ENCODE measurements around the gene DIPK1A. TPM values are rescaled to one million over a fixed set of nuclear protein-coding genes. Genes with fewer than 3 reads are reported as not detected.

The DIPK1A gene
- total RNA-seq, 1 donor from 2014 or later, result 3.6 TPM

DNA sequence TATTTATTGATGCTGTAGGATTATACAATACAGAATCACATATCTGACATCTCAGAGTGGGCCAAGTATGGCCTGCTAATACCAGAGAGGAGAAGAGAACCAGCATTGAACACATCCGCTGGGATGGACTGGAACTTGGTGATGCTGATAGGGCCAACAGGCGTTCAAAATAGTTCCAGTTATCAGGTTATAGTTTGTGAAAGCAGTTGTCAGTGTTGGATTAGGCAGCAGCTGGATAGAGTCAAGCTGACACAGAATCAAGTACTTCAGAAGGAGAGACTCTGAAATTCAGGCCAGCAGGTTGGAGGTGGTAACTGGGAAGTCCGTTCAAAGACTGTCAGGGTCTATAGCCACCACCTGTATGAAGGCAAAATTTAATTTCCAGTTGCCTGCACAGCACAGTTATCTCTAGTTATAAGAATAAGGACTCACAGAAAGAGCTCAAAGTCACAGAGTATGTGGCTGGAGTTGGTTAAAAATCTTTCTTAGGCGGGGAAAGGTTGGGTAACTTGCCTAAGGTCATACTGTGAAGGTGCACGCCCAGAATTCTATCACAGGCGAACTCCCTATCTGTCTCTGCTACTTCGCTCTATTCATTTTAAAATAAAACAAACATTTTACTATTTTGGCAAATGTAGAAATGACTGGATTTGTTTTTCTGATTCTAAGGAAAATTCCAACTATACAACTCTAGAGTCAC is 9.9 kb upstream of the DIPK1A start:
- H3K27me3 Mint-ChIP-seq (ENCODE audit: insufficient read depth, low read depth), result peaks cover 3% of the 10 kb centered on the region

DNA sequence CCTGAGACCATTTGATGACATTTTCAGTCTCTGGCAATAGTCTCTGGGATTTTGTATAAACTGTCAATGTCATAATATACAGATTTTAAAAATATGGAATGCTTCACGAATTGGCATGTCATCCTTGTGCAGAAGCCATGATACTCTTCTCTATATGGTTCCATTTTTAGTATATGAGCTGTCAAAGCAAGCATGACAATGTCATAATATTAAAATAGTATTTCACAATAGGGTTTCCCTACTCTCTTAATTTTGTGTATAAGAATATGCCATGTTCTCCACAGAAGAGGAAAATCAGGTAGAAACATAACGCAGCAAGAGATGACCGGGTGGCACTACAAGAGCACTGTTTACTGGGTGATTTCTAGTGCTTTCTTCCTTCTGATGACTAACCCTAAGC is 8.3 kb upstream of the DIPK1A start:
- DNase-seq (ENCODE audit: low spot score), result no peak
- H3K4me2 ChIP-seq, result no peak overlapping the region
- no peak overlapping the region for H3K27ac Mint-ChIP-seq
- no peaks in the 10 kb centered on the region for H3K4me1 Mint-ChIP-seq
- no peak overlapping the region for H3K27ac ChIP-seq
- no peak overlapping the region for H2AFZ ChIP-seq (replicated peaks)
- no peaks in the 10 kb centered on the region for H3K36me3 Mint-ChIP-seq
- no peaks in the 10 kb centered on the region for H4K20me1 ChIP-seq (ENCODE audit: low read depth)
- TF ChIP-seq EZH2phosphoT487 (IDR thresholded peaks at IDR 0.05) (no peak), EZH2 (IDR thresholded peaks at IDR 0.05) (no peak)
- TF ChIP-seq, protein P1, sequence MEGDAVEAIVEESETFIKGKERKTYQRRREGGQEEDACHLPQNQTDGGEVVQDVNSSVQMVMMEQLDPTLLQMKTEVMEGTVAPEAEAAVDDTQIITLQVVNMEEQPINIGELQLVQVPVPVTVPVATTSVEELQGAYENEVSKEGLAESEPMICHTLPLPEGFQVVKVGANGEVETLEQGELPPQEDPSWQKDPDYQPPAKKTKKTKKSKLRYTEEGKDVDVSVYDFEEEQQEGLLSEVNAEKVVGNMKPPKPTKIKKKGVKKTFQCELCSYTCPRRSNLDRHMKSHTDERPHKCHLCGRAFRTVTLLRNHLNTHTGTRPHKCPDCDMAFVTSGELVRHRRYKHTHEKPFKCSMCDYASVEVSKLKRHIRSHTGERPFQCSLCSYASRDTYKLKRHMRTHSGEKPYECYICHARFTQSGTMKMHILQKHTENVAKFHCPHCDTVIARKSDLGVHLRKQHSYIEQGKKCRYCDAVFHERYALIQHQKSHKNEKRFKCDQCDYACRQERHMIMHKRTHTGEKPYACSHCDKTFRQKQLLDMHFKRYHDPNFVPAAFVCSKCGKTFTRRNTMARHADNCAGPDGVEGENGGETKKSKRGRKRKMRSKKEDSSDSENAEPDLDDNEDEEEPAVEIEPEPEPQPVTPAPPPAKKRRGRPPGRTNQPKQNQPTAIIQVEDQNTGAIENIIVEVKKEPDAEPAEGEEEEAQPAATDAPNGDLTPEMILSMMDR (IDR thresholded peaks at IDR 0.05), result no peak
- H3K9me3 ChIP-seq (ENCODE audit: low read depth), result no peaks in the 10 kb centered on the region
- H3K4me3 ChIP-seq, result no peak overlapping the region
- H3K79me2 ChIP-seq (ENCODE audit: low read depth), result no peaks in the 10 kb centered on the region
- no peaks in the 10 kb centered on the region for H3K4me1 ChIP-seq
- no peak overlapping the region for H3K9ac ChIP-seq
- peaks cover 4% of the 10 kb centered on the region for H3F3A ChIP-seq (ENCODE audit: low read depth)
- no peaks in the 10 kb centered on the region for H3K36me3 ChIP-seq
- H3K27me3 ChIP-seq, result peaks cover 14% of the 10 kb centered on the region
- no peak overlapping the region for H3K4me3 Mint-ChIP-seq
- no peaks in the 10 kb centered on the region for H3K9me3 Mint-ChIP-seq
- H3K27me3 Mint-ChIP-seq (ENCODE audit: insufficient read depth, low read depth), result peaks cover 3% of the 10 kb centered on the region

More for the DNA sequence above, 9.9 kb upstream of the DIPK1A start:
- Histone ChIP-seq H3F3A (ENCODE audit: low read depth) (peaks cover 4% of the 10 kb centered on the region), H3K9me3 (ENCODE audit: low read depth) (no peaks in the 10 kb centered on the region), H4K20me1 (ENCODE audit: low read depth) (no peaks in the 10 kb centered on the region), H3K27me3 (peaks cover 7% of the 10 kb centered on the region), H3K79me2 (ENCODE audit: low read depth) (no peaks in the 10 kb centered on the region), H3K4me3 (no peak overlapping the region), H3K27ac (no peak overlapping the region), H3K36me3 (no peaks in the 10 kb centered on the region), H3K4me1 (no peaks in the 10 kb centered on the region), H3K4me2 (no peak overlapping the region), H3K9ac (no peak overlapping the region), H2AFZ (replicated peaks) (no peak overlapping the region)
- DNase-seq (ENCODE audit: low spot score), result no peak
- TF ChIP-seq, protein P1 (IDR thresholded peaks at IDR 0.05), result no peak
- TF ChIP-seq EZH2 (IDR thresholded peaks at IDR 0.05) (no peak), EZH2phosphoT487 (IDR thresholded peaks at IDR 0.05) (no peak)
- no peaks in the 10 kb centered on the region for H3K9me3 Mint-ChIP-seq
- H3K4me1 Mint-ChIP-seq, result no peaks in the 10 kb centered on the region
- no peaks in the 10 kb centered on the region for H3K36me3 Mint-ChIP-seq
- H3K4me3 Mint-ChIP-seq, result no peak overlapping the region
- H3K27ac Mint-ChIP-seq, result no peak overlapping the region

DNA sequence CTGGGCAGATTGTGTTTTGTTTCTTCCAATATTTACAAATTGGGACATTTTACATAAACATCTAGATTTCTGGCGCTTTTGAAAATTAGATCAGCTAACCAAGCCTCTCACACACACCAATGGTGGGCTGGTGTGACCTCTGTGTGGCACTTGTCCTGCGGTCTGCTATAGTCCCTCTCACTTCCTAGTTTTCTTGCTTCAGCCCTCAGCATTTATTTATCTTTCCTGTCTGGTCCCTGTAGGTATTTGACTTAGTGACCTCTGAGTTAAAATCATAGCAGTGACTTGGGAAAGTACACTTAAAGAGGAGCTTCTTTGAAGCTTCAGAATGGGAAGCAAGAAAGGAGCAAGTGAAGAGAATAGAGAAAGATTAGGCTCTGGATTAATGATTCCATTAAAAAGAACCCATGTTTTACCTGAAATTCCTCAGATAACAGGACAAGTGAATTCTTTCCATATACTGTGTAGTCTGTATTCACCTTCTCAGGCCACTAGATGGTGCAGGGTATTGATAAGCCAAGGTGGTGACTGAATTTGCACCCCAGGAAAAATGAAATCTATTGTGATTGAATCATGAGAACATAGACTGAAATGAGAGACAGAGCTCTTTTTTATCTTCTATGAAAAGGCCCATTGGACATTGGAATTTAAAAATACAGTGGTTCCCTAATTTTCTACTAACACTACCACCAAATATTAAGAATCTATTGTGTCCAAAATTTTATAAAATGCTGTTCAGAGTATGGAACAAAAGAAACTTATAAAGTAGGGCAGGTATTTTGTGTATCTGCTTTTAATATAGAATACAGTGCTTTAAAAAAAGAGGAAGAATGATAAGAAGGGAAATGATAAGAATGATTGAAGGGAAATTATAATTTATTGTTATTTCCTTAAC is 7.1 kb upstream of the DIPK1A start:
- Mint-ChIP-seq H3K27me3 (ENCODE audit: insufficient read depth, low read depth) (peaks cover 3% of the 10 kb centered on the region), H3K4me1 (no peaks in the 10 kb centered on the region), H3K9me3 (no peaks in the 10 kb centered on the region), H3K4me3 (no peak overlapping the region), H3K27ac (no peak overlapping the region), H3K36me3 (no peaks in the 10 kb centered on the region)
- no peaks in the 10 kb centered on the region for H4K20me1 ChIP-seq (ENCODE audit: low read depth)
- DNase-seq (ENCODE audit: low spot score), result peak; percentile 18
- peaks cover 18% of the 10 kb centered on the region for H3K27me3 ChIP-seq
- peak overlapping the region; percentile 5 for H2AFZ ChIP-seq (replicated peaks)
- no peak overlapping the region for H3K4me2 ChIP-seq
- H3K9ac ChIP-seq, result no peak overlapping the region
- H3K27ac ChIP-seq, result no peak overlapping the region
- TF ChIP-seq, protein P1 (IDR thresholded peaks at IDR 0.05), result peak; percentile 60
- TF ChIP-seq EZH2phosphoT487 (IDR thresholded peaks at IDR 0.05), result no peak
- TF ChIP-seq EZH2 (IDR thresholded peaks at IDR 0.05), result no peak
- no peaks in the 10 kb centered on the region for H3K4me1 ChIP-seq
- no peaks in the 10 kb centered on the region for H3K79me2 ChIP-seq (ENCODE audit: low read depth)
- no peak overlapping the region for H3K4me3 ChIP-seq
- no peaks in the 10 kb centered on the region for H3K36me3 ChIP-seq
- H3F3A ChIP-seq (ENCODE audit: low read depth), result peaks cover 4% of the 10 kb centered on the region
- no peaks in the 10 kb centered on the region for H3K9me3 ChIP-seq (ENCODE audit: low read depth)

Data from neural progenitor cell (in vitro differentiated cells).